Measurements from ENCODE around the gene SMAD2. TPM values are rescaled to one million over a fixed set of nuclear protein-coding genes. Genes with fewer than 3 reads are reported as not detected.
A peak's percentile ranks its signal among the peaks of the same experiment; 100 is the strongest.

The SMAD2 gene
- total and polyA plus RNA-seq, 11 donors, result 13.8 to 113 (median 88.1) TPM

- no peaks in the 10 kb centered on the region for H3K9me3 ChIP-seq
- WGBS, 4 donors, result 0 to 2% (median 0%) methylated on average over 10 to 19 of the region's 19 CpGs
- peak in 1 of 4 donors; percentile 4 for ATAC-seq
- H3K36me3 ChIP-seq, result no peaks in the 10 kb centered on the region
- no peak for DNase-seq
- intact Hi-C loops (cut with DNase I), result loop anchor here in 9 of 10 donors (2.0 to 10.0 kb wide), 9 partner anchors 17 to 79 kb away; no protein-coding TSS in a partner anchor
- H3K4me3 ChIP-seq, result peak overlapping the region; percentile 69 to 95 (median 88)
- peak overlapping the region; percentile 95 to 99 (median 97) for H3K27ac ChIP-seq
- peaks cover 0 to 66% (median 44%) of the 10 kb centered on the region in 12 donors for H3K4me1 ChIP-seq
- TF ChIP-seq POLR2A (IDR thresholded peaks at IDR 0.05) (no peak), CTCF (IDR thresholded peaks at IDR 0.05) (no peak)
- no peaks in the 10 kb centered on the region for H3K27me3 ChIP-seq
Measured at GRCh38 chr18:47929681-47930198, 719 bp downstream of the SMAD2 start.

- DNase-seq (no peak), ATAC-seq (no peak)
- no peaks in the 10 kb centered on the region for H3K9me3 ChIP-seq
- H3K4me3 ChIP-seq, result peak overlapping the region in 9 of 12 donors; percentile 8 to 95 (median 88)
- peak overlapping the region in 1 of 12 donors; percentile 95 for H3K27ac ChIP-seq
- intact Hi-C loops (cut with DNase I), result loop anchor here in 1 of 10 donors (10.0 kb wide), 1 partner anchor 64 kb away; no protein-coding TSS in a partner anchor
- H3K36me3 ChIP-seq, result no peaks in the 10 kb centered on the region
- TF ChIP-seq CTCF (IDR thresholded peaks at IDR 0.05) (no peak), POLR2A (IDR thresholded peaks at IDR 0.05) (no peak)
- H3K4me1 ChIP-seq, result peaks cover 0 to 72% (median 47%) of the 10 kb centered on the region in 12 donors
- 39 to 47% (median 47%) methylated on average over 3 of the region's 3 CpGs for WGBS, 4 donors
- no peaks in the 10 kb centered on the region for H3K27me3 ChIP-seq
Measured at GRCh38 chr18:47928466-47928865, 2.0 kb downstream of the SMAD2 start.

- WGBS, 4 donors, result 48 to 54% (median 50%) methylated on average over 2 of the region's 2 CpGs
- no peak for ATAC-seq
Measured at GRCh38 chr18:47926101-47926850, 4.2 kb downstream of the SMAD2 start.

More at GRCh38 chr18:47926101-47926850, 4.2 kb downstream of the SMAD2 start:
- intact Hi-C loops (cut with DNase I), result loop anchor here in 1 of 10 donors (10.0 kb wide), 1 partner anchor 61 kb away; no protein-coding TSS in a partner anchor
- Histone ChIP-seq H3K4me3 (no peak overlapping the region), H3K9me3 (no peaks in the 10 kb centered on the region), H3K27me3 (no peaks in the 10 kb centered on the region), H3K36me3 (no peaks in the 10 kb centered on the region), H3K4me1 (peaks cover 0 to 75% (median 59%) of the 10 kb centered on the region in 12 donors), H3K27ac (peak overlapping the region in 1 of 12 donors; percentile 43)
- DNase-seq, result no peak
- no peak for TF ChIP-seq CTCF (IDR thresholded peaks at IDR 0.05)
- no peak for TF ChIP-seq POLR2A (IDR thresholded peaks at IDR 0.05)

All from heart left ventricle (tissue), 16 donors.